Panc1 (cell line): ENCODE measurements around the gene ZNF783. TPM values are rescaled to one million over a fixed set of nuclear protein-coding genes. Genes with fewer than 3 reads are reported as not detected.

Source experiments
- ATAC-seq: fragments of 200-7000 bp; cut with Tn5 transposase; 2 replicates; pipeline ENCODE4 v1.9.1; 2020; ENCODE audit warnings: mild to moderate bottlenecking, moderate library complexity
- BruUV-seq: library from RNA; stranded (reverse); fragments of 400-500 nt; replicated peaks from 2 replicates; lab custom pipeline; 2021; lab: Mats Ljungman, UMichigan
- CTCF ChIA-PET: fragments of 300-600 bp; sonication (Branson Sonifier 250); formaldehyde crosslinking; loops from one replicate; lab custom pipeline; 2022; ENCODE audit warnings: antibody characterized with exemption; lab: Charles Lee
- POLR2A ChIA-PET: fragments of 300-600 bp; sonication (Branson Sonifier 250); formaldehyde crosslinking; loops from one replicate; lab custom pipeline; 2022; ENCODE audit warnings: antibody characterized with exemption; lab: Charles Lee
- DNase-seq: peaks from one replicate; pipeline ENCODE4 v3.0.0-alpha.2; 2010; ENCODE audit warnings: low read depth, low spot score
- H3K27ac ChIP-seq: 2 replicates; pipeline ENCODE4 v1.5.1; 2011; ENCODE audit warnings: mild to moderate bottlenecking, low read length, inconsistent platforms
- H3K27me3 ChIP-seq: fragments of 200-500 bp; sonication (Bioruptor generic); 2 replicates; pipeline ENCODE4 v1.6.0; 2014; ENCODE audit warnings: low read length, inconsistent platforms; ENCODE audit not compliant: control insufficient read depth, insufficient read depth
- H3K36me3 ChIP-seq: fragments of 200-500 bp; sonication (Bioruptor generic); 2 replicates; pipeline ENCODE4 v1.5.1; 2014; ENCODE audit warnings: inconsistent platforms, mild to moderate bottlenecking, low read length, moderate library complexity; ENCODE audit not compliant: control insufficient read depth, insufficient read depth
- H3K4me1 ChIP-seq: 2 replicates; pipeline ENCODE4 v1.5.1; 2011; ENCODE audit warnings: inconsistent platforms, mild to moderate bottlenecking, low read length, moderate library complexity; ENCODE audit not compliant: control insufficient read depth, insufficient read depth
- H3K4me3 ChIP-seq, 2 experiments: 2 replicates each; pipeline ENCODE4 v1.5.1; 2011 to 2012; ENCODE audit warnings: low read depth in 2 of 2, low read length in 2 of 2, mild to moderate bottlenecking in 2 of 2, inconsistent platforms in 1 of 2, moderate library complexity in 1 of 2
- H3K9me3 ChIP-seq: fragments of 200-500 bp; sonication (Bioruptor generic); 2 replicates; pipeline ENCODE4 v1.5.1; 2014; ENCODE audit warnings: low read depth, mild to moderate bottlenecking, inconsistent platforms, low read length, moderate library complexity; ENCODE audit not compliant: control insufficient read depth, insufficient read depth
- POLR2AphosphoS5 ChIP-seq: IDR thresholded peaks from 2 replicates; pipeline ENCODE4 v1.6.1; 2012; ENCODE audit warnings: mild to moderate bottlenecking, low read depth, low read length, moderate library complexity
- SIN3A ChIP-seq: IDR thresholded peaks from 2 replicates; pipeline ENCODE4 v1.6.1; 2012; ENCODE audit warnings: low read depth, mild to moderate bottlenecking, low read length, moderate library complexity, borderline replicate concordance; ENCODE audit not compliant: insufficient read depth
- TCF7L2 ChIP-seq: IDR thresholded peaks from 2 replicates; pipeline ENCODE4 v1.6.1; 2011; ENCODE audit warnings: mild to moderate bottlenecking, low read depth, low read length, inconsistent platforms
- in situ Hi-C: cut with HindIII; loops from 2 replicates; pipeline ENCODE4 v1.10.0; 2016; ENCODE audit warnings: low sequenced_read_pairs, low pct_unique_long_range_greater_than_20kb
- intact Hi-C: fragments of 100-400 bp; cut with micrococcal nuclease; formaldehyde crosslinking; loops from one replicate; pipeline ENCODE4 v1.10.0; 2022; ENCODE audit not compliant: unreplicated experiment
- total RNA-seq: library from RNA; stranded (reverse); gene quantifications from one replicate; pipeline ENCODE4 v1.2.1, GENCODE V29; 2021; ENCODE audit not compliant: unreplicated experiment
- TF ChIP-seq, protein P1 (sequence below), 2 experiments: IDR thresholded peaks; 2 replicates each; pipeline ENCODE4 v1.6.1; 2011 to 2012; ENCODE audit warnings: low read depth in 2 of 2, control low read depth in 1 of 2, low read length in 1 of 2, mild to moderate bottlenecking in 1 of 2, moderate library complexity in 1 of 2; ENCODE audit not compliant: insufficient read depth in 1 of 2
- TF ChIP-seq, protein P2 (sequence below): fragments of 450-650 bp; IDR thresholded peaks from 2 replicates; pipeline ENCODE4 v1.5.1; 2017; ENCODE audit warnings: mild to moderate bottlenecking

Gene ZNF783
- total RNA-seq, 1 experiment from 2014 or later, result 16.6 TPM

DNA sequence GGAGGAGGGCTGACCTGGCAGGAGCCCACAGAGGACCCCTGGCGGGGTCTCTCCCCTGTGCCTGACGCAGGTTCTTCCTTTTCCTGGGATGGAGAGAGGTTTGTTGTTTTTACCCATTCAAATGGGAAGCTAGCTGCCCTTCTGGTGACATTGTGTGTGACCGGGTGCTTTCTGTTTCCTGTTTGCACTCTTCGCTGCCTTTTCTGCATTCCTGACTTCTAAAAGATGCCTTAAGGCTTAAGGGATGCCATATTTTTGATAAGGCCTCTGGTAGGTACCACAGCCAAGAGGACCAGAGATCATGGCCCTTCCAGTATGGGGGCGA lies 20.3 kb downstream of the ZNF783 start:
- no TSS peak for BruUV-seq
- no peaks in the 10 kb centered on the region; the same call in 1 of the 2 replicates for H3K36me3 ChIP-seq
- ChIA-PET CTCF (no interaction called here), POLR2A (no interaction called here)
- in situ Hi-C loops (no loop called here), intact Hi-C loops (no loop called here)
- H3K4me3 ChIP-seq, result no peak overlapping the region
- no peaks in the 10 kb centered on the region for H3K9me3 ChIP-seq
- H3K27me3 ChIP-seq, result no peaks in the 10 kb centered on the region
- no peak for DNase-seq
- no peak overlapping the region for H3K27ac ChIP-seq
- ATAC-seq, result no peak
- TF ChIP-seq SIN3A (no peak), POLR2AphosphoS5 (no peak), TCF7L2 (no peak)
- TF ChIP-seq, protein P1, sequence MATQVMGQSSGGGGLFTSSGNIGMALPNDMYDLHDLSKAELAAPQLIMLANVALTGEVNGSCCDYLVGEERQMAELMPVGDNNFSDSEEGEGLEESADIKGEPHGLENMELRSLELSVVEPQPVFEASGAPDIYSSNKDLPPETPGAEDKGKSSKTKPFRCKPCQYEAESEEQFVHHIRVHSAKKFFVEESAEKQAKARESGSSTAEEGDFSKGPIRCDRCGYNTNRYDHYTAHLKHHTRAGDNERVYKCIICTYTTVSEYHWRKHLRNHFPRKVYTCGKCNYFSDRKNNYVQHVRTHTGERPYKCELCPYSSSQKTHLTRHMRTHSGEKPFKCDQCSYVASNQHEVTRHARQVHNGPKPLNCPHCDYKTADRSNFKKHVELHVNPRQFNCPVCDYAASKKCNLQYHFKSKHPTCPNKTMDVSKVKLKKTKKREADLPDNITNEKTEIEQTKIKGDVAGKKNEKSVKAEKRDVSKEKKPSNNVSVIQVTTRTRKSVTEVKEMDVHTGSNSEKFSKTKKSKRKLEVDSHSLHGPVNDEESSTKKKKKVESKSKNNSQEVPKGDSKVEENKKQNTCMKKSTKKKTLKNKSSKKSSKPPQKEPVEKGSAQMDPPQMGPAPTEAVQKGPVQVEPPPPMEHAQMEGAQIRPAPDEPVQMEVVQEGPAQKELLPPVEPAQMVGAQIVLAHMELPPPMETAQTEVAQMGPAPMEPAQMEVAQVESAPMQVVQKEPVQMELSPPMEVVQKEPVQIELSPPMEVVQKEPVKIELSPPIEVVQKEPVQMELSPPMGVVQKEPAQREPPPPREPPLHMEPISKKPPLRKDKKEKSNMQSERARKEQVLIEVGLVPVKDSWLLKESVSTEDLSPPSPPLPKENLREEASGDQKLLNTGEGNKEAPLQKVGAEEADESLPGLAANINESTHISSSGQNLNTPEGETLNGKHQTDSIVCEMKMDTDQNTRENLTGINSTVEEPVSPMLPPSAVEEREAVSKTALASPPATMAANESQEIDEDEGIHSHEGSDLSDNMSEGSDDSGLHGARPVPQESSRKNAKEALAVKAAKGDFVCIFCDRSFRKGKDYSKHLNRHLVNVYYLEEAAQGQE (IDR thresholded peaks at IDR 0.05; ENCODE audit: insufficient read depth in 1 of 2, low read depth in 2 of 2, low read length in 1 of 2), result no peak
- TF ChIP-seq, protein P2, sequence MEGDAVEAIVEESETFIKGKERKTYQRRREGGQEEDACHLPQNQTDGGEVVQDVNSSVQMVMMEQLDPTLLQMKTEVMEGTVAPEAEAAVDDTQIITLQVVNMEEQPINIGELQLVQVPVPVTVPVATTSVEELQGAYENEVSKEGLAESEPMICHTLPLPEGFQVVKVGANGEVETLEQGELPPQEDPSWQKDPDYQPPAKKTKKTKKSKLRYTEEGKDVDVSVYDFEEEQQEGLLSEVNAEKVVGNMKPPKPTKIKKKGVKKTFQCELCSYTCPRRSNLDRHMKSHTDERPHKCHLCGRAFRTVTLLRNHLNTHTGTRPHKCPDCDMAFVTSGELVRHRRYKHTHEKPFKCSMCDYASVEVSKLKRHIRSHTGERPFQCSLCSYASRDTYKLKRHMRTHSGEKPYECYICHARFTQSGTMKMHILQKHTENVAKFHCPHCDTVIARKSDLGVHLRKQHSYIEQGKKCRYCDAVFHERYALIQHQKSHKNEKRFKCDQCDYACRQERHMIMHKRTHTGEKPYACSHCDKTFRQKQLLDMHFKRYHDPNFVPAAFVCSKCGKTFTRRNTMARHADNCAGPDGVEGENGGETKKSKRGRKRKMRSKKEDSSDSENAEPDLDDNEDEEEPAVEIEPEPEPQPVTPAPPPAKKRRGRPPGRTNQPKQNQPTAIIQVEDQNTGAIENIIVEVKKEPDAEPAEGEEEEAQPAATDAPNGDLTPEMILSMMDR, result no peak
- H3K4me1 ChIP-seq, result peaks cover 3% of the 10 kb centered on the region; the same call in 1 of the 2 replicates

DNA sequence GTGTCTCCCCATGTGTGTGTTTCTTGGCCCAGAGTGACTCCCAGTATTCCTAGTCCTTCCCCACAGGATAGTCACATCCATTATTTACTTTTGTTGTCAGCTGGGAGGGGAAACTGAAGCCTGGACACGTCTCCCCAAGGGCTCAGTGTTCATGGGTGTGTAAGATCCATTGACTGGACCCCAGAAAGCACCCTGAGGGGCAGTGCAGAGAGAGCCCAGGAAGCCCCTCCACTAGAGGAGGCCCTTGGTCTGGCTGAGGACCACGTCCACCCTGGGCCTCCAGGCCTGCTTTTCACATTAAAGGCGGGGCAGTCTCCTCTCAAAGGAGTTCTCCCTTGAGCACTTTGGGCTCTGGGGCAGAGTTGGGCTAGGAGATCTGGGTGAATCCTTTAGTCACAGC lies 21.3 kb downstream of the ZNF783 start:
- intact Hi-C loops, result no loop called here
- POLR2A ChIA-PET, result no interaction called here

More for the DNA sequence above, 21.3 kb downstream of the ZNF783 start:
- Histone ChIP-seq H3K4me3 (no peak overlapping the region), H3K36me3 (no peaks in the 10 kb centered on the region; the same call in 1 of the 2 replicates), H3K27ac (no peak overlapping the region), H3K27me3 (no peaks in the 10 kb centered on the region), H3K9me3 (no peaks in the 10 kb centered on the region), H3K4me1 (peaks cover 3% of the 10 kb centered on the region; the same call in 1 of the 2 replicates)
- in situ Hi-C loops, result no loop called here
- CTCF ChIA-PET, result no interaction called here
- DNase-seq (no peak), ATAC-seq (no peak)
- TF ChIP-seq TCF7L2 (no peak), POLR2AphosphoS5 (no peak), SIN3A (no peak)
- TF ChIP-seq, protein P2, result no peak
- TF ChIP-seq, protein P1 (IDR thresholded peaks at IDR 0.05; ENCODE audit: insufficient read depth in 1 of 2, low read depth in 2 of 2, low read length in 1 of 2), result no peak
- TSS peak; percentile 24 for BruUV-seq
